ENCODE measurements around the gene ABTB2. TPM values are rescaled to one million over a fixed set of nuclear protein-coding genes. Genes with fewer than 3 reads are reported as not detected.
"Not testable (repeated sequence)": the region's sequence is repeated elsewhere in the genome, so short reads cannot be mapped to it uniquely, and the experiment has no call there.

The ABTB2 gene
- total RNA-seq, 1 donor = 5.1 TPM

DNA sequence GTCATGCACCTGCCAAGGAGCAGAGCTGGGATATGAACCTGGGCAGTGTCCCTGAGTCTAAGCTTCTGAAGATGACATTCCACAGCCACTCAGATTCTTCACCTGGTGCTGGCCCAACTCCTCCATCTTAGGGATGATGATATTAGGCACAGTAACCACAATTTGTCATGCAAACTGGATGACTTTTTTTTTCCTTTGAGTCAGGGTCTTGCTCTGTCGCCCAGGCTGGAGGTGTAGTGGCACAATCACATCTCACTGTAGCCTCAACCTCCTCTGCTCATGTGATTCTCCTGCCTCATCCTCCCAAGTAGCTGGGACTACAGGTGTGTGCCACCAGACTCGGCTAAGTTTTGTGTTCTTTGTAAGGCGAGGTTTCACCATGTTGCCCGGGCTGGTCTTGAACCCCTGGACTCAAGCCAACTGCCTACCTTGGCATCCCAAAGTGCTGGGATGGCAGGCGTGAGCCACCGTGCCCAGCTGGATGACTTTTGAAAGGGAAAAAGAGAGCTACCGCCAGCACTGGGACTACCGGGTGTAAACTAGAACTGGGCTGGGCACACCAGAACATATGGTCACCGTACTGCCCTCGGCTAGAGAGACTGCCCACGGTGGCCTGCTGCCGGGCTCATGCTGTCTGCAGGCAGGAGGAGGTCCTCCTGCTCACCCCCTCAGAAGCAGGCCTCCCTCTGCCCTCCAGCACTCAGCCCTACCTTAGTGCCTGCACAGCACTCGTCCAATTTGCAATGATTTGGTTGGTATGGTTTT is 174.7 kb downstream of the ABTB2 start:
- no peaks in the 10 kb centered on the region for H3K27me3 ChIP-seq (ENCODE audit: insufficient read depth, low read length)
- peaks cover 9% of the 10 kb centered on the region for H3K4me1 ChIP-seq (ENCODE audit: insufficient read depth, low read length)
- H3K9me3 ChIP-seq (ENCODE audit: low read depth, low read length) = no peaks in the 10 kb centered on the region
- H3K27ac ChIP-seq (ENCODE audit: low read depth, low read length) = no peak overlapping the region
- H3K79me2 ChIP-seq (ENCODE audit: insufficient read depth, low read length) = no peaks in the 10 kb centered on the region
- H3K36me3 ChIP-seq (ENCODE audit: insufficient read depth, low read length) = no peaks in the 10 kb centered on the region
- no peak overlapping the region for H3K4me3 ChIP-seq (ENCODE audit: insufficient read depth, low read length)
- H2AFZ ChIP-seq (ENCODE audit: low read length) = no peak overlapping the region
- no peak overlapping the region for H3K4me2 ChIP-seq (ENCODE audit: insufficient read depth, low read length)
- no peak for DNase-seq (ENCODE audit: insufficient read length, low spot score, missing footprints)
- H4K20me1 ChIP-seq (ENCODE audit: insufficient read depth, low read length) = peaks cover 4% of the 10 kb centered on the region
- TF ChIP-seq, protein P1, sequence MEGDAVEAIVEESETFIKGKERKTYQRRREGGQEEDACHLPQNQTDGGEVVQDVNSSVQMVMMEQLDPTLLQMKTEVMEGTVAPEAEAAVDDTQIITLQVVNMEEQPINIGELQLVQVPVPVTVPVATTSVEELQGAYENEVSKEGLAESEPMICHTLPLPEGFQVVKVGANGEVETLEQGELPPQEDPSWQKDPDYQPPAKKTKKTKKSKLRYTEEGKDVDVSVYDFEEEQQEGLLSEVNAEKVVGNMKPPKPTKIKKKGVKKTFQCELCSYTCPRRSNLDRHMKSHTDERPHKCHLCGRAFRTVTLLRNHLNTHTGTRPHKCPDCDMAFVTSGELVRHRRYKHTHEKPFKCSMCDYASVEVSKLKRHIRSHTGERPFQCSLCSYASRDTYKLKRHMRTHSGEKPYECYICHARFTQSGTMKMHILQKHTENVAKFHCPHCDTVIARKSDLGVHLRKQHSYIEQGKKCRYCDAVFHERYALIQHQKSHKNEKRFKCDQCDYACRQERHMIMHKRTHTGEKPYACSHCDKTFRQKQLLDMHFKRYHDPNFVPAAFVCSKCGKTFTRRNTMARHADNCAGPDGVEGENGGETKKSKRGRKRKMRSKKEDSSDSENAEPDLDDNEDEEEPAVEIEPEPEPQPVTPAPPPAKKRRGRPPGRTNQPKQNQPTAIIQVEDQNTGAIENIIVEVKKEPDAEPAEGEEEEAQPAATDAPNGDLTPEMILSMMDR (IDR thresholded peaks at IDR 0.05; ENCODE audit: extremely low read depth, low read depth, low read length) = no peak

DNA sequence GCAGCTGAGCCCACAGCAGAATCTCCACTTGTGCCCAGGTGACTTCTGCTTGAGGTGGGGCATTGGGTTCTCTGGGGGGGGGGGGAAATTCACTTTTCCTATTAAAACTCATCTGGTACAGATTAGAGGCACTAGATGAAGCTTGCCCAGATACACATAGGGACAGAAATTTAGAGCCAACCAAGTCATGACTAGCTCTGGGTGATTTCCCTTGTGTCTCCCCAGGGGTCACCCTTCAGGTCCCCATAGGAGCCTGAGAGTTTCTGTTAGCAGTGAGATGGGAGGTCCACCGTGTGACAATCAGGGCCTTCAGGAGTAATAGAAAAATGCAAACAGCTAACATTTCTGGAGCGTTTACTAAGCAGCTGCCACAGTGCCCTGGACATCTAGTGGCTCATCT is 175.4 kb downstream of the ABTB2 start:
- TF ChIP-seq, protein P1 (IDR thresholded peaks at IDR 0.05; ENCODE audit: extremely low read depth, low read depth, low read length) = no peak
- H3K4me1 ChIP-seq (ENCODE audit: insufficient read depth, low read length) = peaks cover 9% of the 10 kb centered on the region
- H3K9me3 ChIP-seq (ENCODE audit: low read depth, low read length) = no peaks in the 10 kb centered on the region
- DNase-seq (ENCODE audit: insufficient read length, low spot score, missing footprints) = peak; percentile 56
- no peaks in the 10 kb centered on the region for H3K79me2 ChIP-seq (ENCODE audit: insufficient read depth, low read length)
- no peak overlapping the region for H2AFZ ChIP-seq (ENCODE audit: low read length)
- no peak overlapping the region for H3K27ac ChIP-seq (ENCODE audit: low read depth, low read length)
- H3K4me3 ChIP-seq (ENCODE audit: insufficient read depth, low read length) = no peak overlapping the region
- no peaks in the 10 kb centered on the region for H3K27me3 ChIP-seq (ENCODE audit: insufficient read depth, low read length)
- H3K36me3 ChIP-seq (ENCODE audit: insufficient read depth, low read length) = no peaks in the 10 kb centered on the region
- H4K20me1 ChIP-seq (ENCODE audit: insufficient read depth, low read length) = peaks cover 4% of the 10 kb centered on the region
- H3K4me2 ChIP-seq (ENCODE audit: insufficient read depth, low read length) = no peak overlapping the region

DNA sequence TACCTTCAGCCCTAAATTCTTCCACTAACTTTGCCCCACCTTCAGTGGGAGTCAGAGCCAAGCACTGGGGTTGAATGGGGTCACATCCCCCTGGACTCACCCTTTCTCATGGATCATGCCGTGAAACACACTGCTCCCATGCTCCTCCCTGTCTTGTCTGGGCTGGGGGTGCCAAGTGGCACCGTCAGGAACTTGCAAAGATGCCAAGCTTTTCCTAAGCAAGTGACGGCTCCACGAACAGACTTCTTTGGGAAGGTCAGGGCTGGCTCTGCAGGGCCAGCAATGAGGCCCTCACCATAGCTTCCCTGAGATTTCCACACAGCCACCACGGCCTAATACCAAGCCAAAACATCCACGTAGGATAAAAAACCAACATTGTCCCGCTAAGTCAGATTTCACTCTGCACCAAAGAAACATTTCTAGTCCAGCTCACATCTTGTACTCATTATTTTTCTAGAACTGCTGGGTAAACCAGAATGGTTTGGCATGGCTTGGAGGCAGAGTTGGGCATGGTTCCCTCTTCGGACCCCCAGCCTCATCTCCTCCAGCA is 175.9 kb downstream of the ABTB2 start:
- H3K4me1 ChIP-seq (ENCODE audit: insufficient read depth, low read length) = peaks cover 9% of the 10 kb centered on the region
- DNase-seq (ENCODE audit: insufficient read length, low spot score, missing footprints) = peak; percentile 34
- H3K27me3 ChIP-seq (ENCODE audit: insufficient read depth, low read length) = peaks cover 2% of the 10 kb centered on the region
- no peaks in the 10 kb centered on the region for H3K79me2 ChIP-seq (ENCODE audit: insufficient read depth, low read length)
- peaks cover 7% of the 10 kb centered on the region for H4K20me1 ChIP-seq (ENCODE audit: insufficient read depth, low read length)
- H3K9me3 ChIP-seq (ENCODE audit: low read depth, low read length) = no peaks in the 10 kb centered on the region
- TF ChIP-seq, protein P1 (IDR thresholded peaks at IDR 0.05; ENCODE audit: extremely low read depth, low read depth, low read length) = no peak
- H3K27ac ChIP-seq (ENCODE audit: low read depth, low read length) = no peak overlapping the region
- no peak overlapping the region for H3K4me2 ChIP-seq (ENCODE audit: insufficient read depth, low read length)
- no peak overlapping the region for H2AFZ ChIP-seq (ENCODE audit: low read length)
- H3K4me3 ChIP-seq (ENCODE audit: insufficient read depth, low read length) = no peak overlapping the region
- no peaks in the 10 kb centered on the region for H3K36me3 ChIP-seq (ENCODE audit: insufficient read depth, low read length)

DNA sequence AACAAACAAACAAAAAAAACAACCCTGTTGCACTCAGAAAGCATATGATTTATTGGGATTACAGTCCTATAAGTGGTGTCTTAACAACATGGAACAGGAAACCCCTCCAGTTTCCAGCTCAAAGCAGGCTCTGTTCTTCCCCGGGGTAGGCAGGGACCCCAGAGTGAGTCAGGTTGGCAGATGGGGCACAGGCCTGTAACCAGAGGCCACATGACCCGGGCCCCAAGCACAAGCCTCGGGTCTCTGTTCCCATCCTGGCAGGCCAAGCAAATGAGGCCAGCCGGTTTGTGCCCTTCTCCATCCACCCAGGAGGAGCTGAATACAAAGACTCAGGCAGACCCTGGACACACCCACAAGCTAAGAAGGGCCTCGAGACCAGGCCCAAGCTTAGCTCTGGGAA is 176.6 kb downstream of the ABTB2 start:
- Histone ChIP-seq H3K9me3 (ENCODE audit: low read depth, low read length) (no peaks in the 10 kb centered on the region), H3K27ac (ENCODE audit: low read depth, low read length) (no peak overlapping the region), H3K27me3 (ENCODE audit: insufficient read depth, low read length) (peaks cover 2% of the 10 kb centered on the region), H3K4me3 (ENCODE audit: insufficient read depth, low read length) (no peak overlapping the region), H3K79me2 (ENCODE audit: insufficient read depth, low read length) (no peaks in the 10 kb centered on the region), H3K4me2 (ENCODE audit: insufficient read depth, low read length) (no peak overlapping the region), H2AFZ (ENCODE audit: low read length) (no peak overlapping the region), H4K20me1 (ENCODE audit: insufficient read depth, low read length) (peaks cover 9% of the 10 kb centered on the region), H3K4me1 (ENCODE audit: insufficient read depth, low read length) (peaks cover 6% of the 10 kb centered on the region), H3K36me3 (ENCODE audit: insufficient read depth, low read length) (no peaks in the 10 kb centered on the region)
- DNase-seq (ENCODE audit: insufficient read length, low spot score, missing footprints) = no peak
- TF ChIP-seq, protein P1 (IDR thresholded peaks at IDR 0.05; ENCODE audit: extremely low read depth, low read depth, low read length) = no peak

DNA sequence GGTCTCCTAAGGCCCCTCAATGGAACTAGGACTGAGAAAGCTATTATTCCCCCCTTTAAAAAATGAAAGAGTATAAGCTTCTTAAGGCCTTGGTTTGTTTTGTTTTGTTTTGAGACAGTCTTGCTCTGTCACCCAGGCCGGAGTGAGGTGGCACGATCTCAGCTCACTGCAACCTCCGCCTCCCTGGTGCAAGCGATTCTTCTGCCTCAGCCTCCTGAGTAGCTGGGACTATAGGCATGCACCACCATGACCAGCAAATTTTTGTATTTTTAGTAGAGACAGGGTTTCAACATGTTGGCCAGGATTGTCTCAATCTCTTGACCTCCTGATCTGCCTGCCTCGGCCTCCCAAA is 177.0 kb downstream of the ABTB2 start:
- H3K79me2 ChIP-seq (ENCODE audit: insufficient read depth, low read length); H3K4me2 ChIP-seq (ENCODE audit: insufficient read depth, low read length); H3K27me3 ChIP-seq (ENCODE audit: insufficient read depth, low read length); H3K4me3 ChIP-seq (ENCODE audit: insufficient read depth, low read length); H3K36me3 ChIP-seq (ENCODE audit: insufficient read depth, low read length); H4K20me1 ChIP-seq (ENCODE audit: insufficient read depth, low read length); H2AFZ ChIP-seq (ENCODE audit: low read length); H3K27ac ChIP-seq (ENCODE audit: low read depth, low read length); H3K4me1 ChIP-seq (ENCODE audit: insufficient read depth, low read length); H3K9me3 ChIP-seq (ENCODE audit: low read depth, low read length); DNase-seq (ENCODE audit: insufficient read length, low spot score, missing footprints): not testable (repeated sequence)

Data from osteoblast (primary cell).